Endothelial cell of umbilical vein (primary cell): ENCODE results near the gene TOM1. TPM values are rescaled to one million over a fixed set of nuclear protein-coding genes. Genes with fewer than 3 reads are reported as not detected.

Experiments
- BruUV-seq: library from RNA; stranded (reverse); fragments of 400-500 nt; replicated peaks from 2 replicates; lab custom pipeline; 2021; lab: Mats Ljungman, UMichigan
- CTCF ChIA-PET: fragments of 300-600, 350-600 bp; sonication (Branson Sonifier 250); formaldehyde crosslinking; loops from one replicate; lab custom pipeline; 2021; ENCODE audit warnings: antibody characterized with exemption, inconsistent platforms; lab: Charles Lee
- POLR2A ChIA-PET: fragments of 300-600, 350-600 bp; sonication (Branson Sonifier 250); formaldehyde crosslinking; loops from one replicate; lab custom pipeline; 2021; ENCODE audit warnings: antibody characterized with exemption, inconsistent platforms; lab: Charles Lee
- DNase-seq: peaks from one replicate; pipeline ENCODE4 v3.0.0-alpha.2; 2011; ENCODE audit warnings: low read depth, low spot score
- FAIRE-seq: peaks from 2 replicates; lab custom pipeline; 2011; peaks lifted over from hg19 to GRCh38; lab: Jason Lieb, UNC
- H2AFZ ChIP-seq: 2 replicates; pipeline ENCODE4 v1.6.0; 2012; ENCODE audit warnings: low read depth, low read length, control low read depth, inconsistent platforms
- H3K27ac ChIP-seq: 2 replicates; pipeline ENCODE4 v1.5.1; 2011; ENCODE audit warnings: low read depth, mild to moderate bottlenecking, control low read depth, low read length, moderate library complexity; ENCODE audit not compliant: insufficient read depth
- H3K27me3 ChIP-seq, 2 experiments: 2 replicates each; pipeline versions ENCODE4 v1.6.0 to v1.6.1; 2011; ENCODE audit warnings: low read length in 2 of 2, mixed read lengths in 1 of 2; ENCODE audit not compliant: control insufficient read depth in 2 of 2, insufficient read depth in 2 of 2
- H3K36me3 ChIP-seq, 2 experiments: 2 replicates in 1 of 2; 3 replicates in 1 of 2; pipeline ENCODE4 v1.5.1; 2011; ENCODE audit warnings: low read length in 2 of 2, mild to moderate bottlenecking in 1 of 2, moderate library complexity in 1 of 2; ENCODE audit not compliant: control insufficient read depth in 2 of 2, insufficient read depth in 2 of 2; ENCODE audit errors: extremely low read depth in 1 of 2
- H3K4me1 ChIP-seq: 3 replicates; pipeline ENCODE4 v1.5.1; 2011; ENCODE audit warnings: mild to moderate bottlenecking, low read length; ENCODE audit not compliant: control insufficient read depth, insufficient read depth; ENCODE audit errors: extremely low read depth
- H3K4me2 ChIP-seq: 2 replicates; pipeline ENCODE4 v1.6.1; 2011; ENCODE audit warnings: low read length, control low read depth, mixed read lengths; ENCODE audit not compliant: insufficient read depth
- H3K4me3 ChIP-seq, 3 experiments: fragments of 200-600 bp in 1 of 3; sonication (generic), shearing (Covaris generic) in 1 of 3; replicated peaks in 1 of 3; 2 replicates each; pipeline ENCODE4 v1.5.1; 2011 to 2016; ENCODE audit warnings: control low read depth in 3 of 3, low read length in 3 of 3, mild to moderate bottlenecking in 2 of 3, inconsistent platforms in 1 of 3, low read depth in 1 of 3, moderate library complexity in 1 of 3; ENCODE audit not compliant: insufficient read depth in 1 of 3
- H3K79me2 ChIP-seq: 2 replicates; pipeline ENCODE4 v1.6.0; 2012; ENCODE audit warnings: low read length, inconsistent platforms; ENCODE audit not compliant: control insufficient read depth, insufficient read depth
- H3K9ac ChIP-seq: replicated peaks from 2 replicates; pipeline ENCODE3; 2011; ENCODE audit warnings: low read length, control low read depth; ENCODE audit not compliant: insufficient read depth; ENCODE audit errors: extremely low read depth
- H3K9me1 ChIP-seq: replicated peaks from 3 replicates; pipeline ENCODE4 v1.6.0; 2011; ENCODE audit warnings: mild to moderate bottlenecking, low read length; ENCODE audit not compliant: control insufficient read depth, insufficient read depth; ENCODE audit errors: extremely low read depth
- H3K9me3 ChIP-seq: replicated peaks from 2 replicates; pipeline ENCODE4 v1.5.1; 2012; ENCODE audit warnings: low read length, inconsistent platforms; ENCODE audit not compliant: control insufficient read depth, insufficient read depth
- H4K20me1 ChIP-seq: replicated peaks from 2 replicates; pipeline ENCODE3; 2011; ENCODE audit warnings: mild to moderate bottlenecking, low read length; ENCODE audit not compliant: control insufficient read depth, insufficient read depth; ENCODE audit errors: extremely low read depth
- EZH2 ChIP-seq: IDR thresholded peaks from 2 replicates; pipeline ENCODE4 v1.6.1; 2012; ENCODE audit warnings: borderline replicate concordance, low read depth, mild to moderate bottlenecking, moderate library complexity, low read length, inconsistent platforms; ENCODE audit not compliant: severe bottlenecking
- FOS ChIP-seq: IDR thresholded peaks from 2 replicates; pipeline ENCODE4 v1.6.1; 2011; ENCODE audit warnings: mild to moderate bottlenecking, low read length, moderate library complexity, borderline replicate concordance; ENCODE audit not compliant: insufficient read depth
- GATA2 ChIP-seq: IDR thresholded peaks from 2 replicates; pipeline ENCODE4 v1.7.0; 2011; ENCODE audit warnings: low read depth, mild to moderate bottlenecking, moderate library complexity, mixed read lengths, low read length; ENCODE audit not compliant: insufficient read length, insufficient read depth
- MYC ChIP-seq: IDR thresholded peaks from one replicate; pipeline ENCODE4 v1.6.1; 2011; ENCODE audit warnings: mild to moderate bottlenecking, low read depth, low read length
- POLR2A ChIP-seq: IDR thresholded peaks from 2 replicates; pipeline ENCODE4 v1.6.1; 2012; ENCODE audit warnings: low read depth, mild to moderate bottlenecking, control low read depth, low read length
- POLR2AphosphoS5 ChIP-seq: IDR thresholded peaks from 2 replicates; pipeline ENCODE4 v1.6.1; 2012; ENCODE audit warnings: low read depth, mild to moderate bottlenecking, control low read depth, low read length, moderate library complexity; ENCODE audit not compliant: insufficient read depth
- dilution Hi-C: fragments of 300-500 bp; cut with MboI; formaldehyde crosslinking; loops from one replicate; pipeline ENCODE4 v1.15.0; 2019; ENCODE audit warnings: low sequenced_read_pairs; ENCODE audit not compliant: extremely low pct_ligation_motif_present
- intact Hi-C: fragments of 100-400 bp; cut with micrococcal nuclease; formaldehyde crosslinking; loops from one replicate; pipeline ENCODE4 v1.10.0; 2022
- polyA plus RNA-seq, 4 experiments: library from polyadenylated mRNA; depleted of rRNA in 3 of 4; stranded (reverse) in 3 of 4; unstranded in 1 of 4; fragments of >200 nt; gene quantifications; 2 replicates each; pipeline versions ENCODE4 v1.2.1 to v1.2.3, GENCODE V29; 2011 to 2012; ENCODE audit warnings: missing spikeins in 1 of 4
- total RNA-seq: library from RNA; stranded (reverse); gene quantifications from 2 replicates; pipeline ENCODE4 v1.2.3, GENCODE V29; 2021
- TF ChIP-seq, protein P1 (sequence below): IDR thresholded peaks from 2 replicates; pipeline ENCODE4 v1.6.1; 2011; ENCODE audit not compliant: insufficient read depth, insufficient read length
- TF ChIP-seq, protein P2 (sequence below), 2 donors: IDR thresholded peaks; 1 replicate in 1 of 2; 2 replicates in 1 of 2; pipeline ENCODE4 v1.5.1; 2011; ENCODE audit warnings: low read length in 2 of 2, mild to moderate bottlenecking in 2 of 2, moderate library complexity in 2 of 2, control low read depth in 1 of 2, inconsistent platforms in 1 of 2, low read depth in 1 of 2; ENCODE audit not compliant: insufficient read depth in 1 of 2; ENCODE audit errors: extremely low read depth in 1 of 2

Gene TOM1
- total and polyA plus RNA-seq, 2 donors (not counting 3 experiments of a cell fraction or from before 2014, with no cell fraction given) = 36.4 to 74.4 TPM

DNA sequence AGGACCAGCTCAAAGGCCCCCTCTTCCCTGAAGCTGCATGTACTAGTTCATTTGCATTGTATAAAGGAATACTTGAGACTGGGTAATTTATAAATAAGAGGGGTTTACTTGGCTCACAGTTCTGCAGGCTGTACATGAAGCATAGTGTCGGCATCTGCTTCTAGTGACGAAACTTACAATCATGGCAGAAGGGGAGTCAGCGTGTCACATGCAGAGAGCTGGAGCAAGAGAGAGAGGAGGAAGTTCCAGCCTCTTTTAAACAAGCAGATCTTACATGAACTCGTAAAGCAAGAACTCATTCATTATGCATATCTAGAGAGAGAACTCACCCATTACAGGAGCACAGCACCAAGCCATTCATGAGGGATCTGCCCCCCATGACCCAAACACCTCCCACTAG, 49.5 kb upstream of the TOM1 start:
- no TSS peak for BruUV-seq
- H3K27ac ChIP-seq = no peak overlapping the region
- dilution Hi-C loops = no loop called here

GRCh38 chr22:35253946-35254345, 45.7 kb upstream of the TOM1 start:
- TF ChIP-seq GATA2 (no peak), EZH2 (no peak), POLR2A (no peak), MYC (no peak), POLR2AphosphoS5 (no peak), FOS (no peak)
- TF ChIP-seq, protein P1, sequence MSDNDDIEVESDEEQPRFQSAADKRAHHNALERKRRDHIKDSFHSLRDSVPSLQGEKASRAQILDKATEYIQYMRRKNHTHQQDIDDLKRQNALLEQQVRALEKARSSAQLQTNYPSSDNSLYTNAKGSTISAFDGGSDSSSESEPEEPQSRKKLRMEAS = no peak
- TF ChIP-seq, protein P2, sequence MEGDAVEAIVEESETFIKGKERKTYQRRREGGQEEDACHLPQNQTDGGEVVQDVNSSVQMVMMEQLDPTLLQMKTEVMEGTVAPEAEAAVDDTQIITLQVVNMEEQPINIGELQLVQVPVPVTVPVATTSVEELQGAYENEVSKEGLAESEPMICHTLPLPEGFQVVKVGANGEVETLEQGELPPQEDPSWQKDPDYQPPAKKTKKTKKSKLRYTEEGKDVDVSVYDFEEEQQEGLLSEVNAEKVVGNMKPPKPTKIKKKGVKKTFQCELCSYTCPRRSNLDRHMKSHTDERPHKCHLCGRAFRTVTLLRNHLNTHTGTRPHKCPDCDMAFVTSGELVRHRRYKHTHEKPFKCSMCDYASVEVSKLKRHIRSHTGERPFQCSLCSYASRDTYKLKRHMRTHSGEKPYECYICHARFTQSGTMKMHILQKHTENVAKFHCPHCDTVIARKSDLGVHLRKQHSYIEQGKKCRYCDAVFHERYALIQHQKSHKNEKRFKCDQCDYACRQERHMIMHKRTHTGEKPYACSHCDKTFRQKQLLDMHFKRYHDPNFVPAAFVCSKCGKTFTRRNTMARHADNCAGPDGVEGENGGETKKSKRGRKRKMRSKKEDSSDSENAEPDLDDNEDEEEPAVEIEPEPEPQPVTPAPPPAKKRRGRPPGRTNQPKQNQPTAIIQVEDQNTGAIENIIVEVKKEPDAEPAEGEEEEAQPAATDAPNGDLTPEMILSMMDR (IDR thresholded peaks at IDR 0.05; ENCODE audit: extremely low read depth in 1 of 2, insufficient read depth in 1 of 2, low read depth in 1 of 2, low read length in 2 of 2) = no peak
- BruUV-seq = no TSS peak
- H3K4me3 ChIP-seq = no peak overlapping the region
- H3K27ac ChIP-seq = no peak overlapping the region
- H4K20me1 ChIP-seq = no peaks in the 10 kb centered on the region
- peaks cover 12% of the 10 kb centered on the region for H3K4me1 ChIP-seq
- no peaks in the 10 kb centered on the region for H3K9me3 ChIP-seq
- intact Hi-C loops (no loop called here), dilution Hi-C loops (no loop called here)
- H2AFZ ChIP-seq = no peak overlapping the region
- no peaks in the 10 kb centered on the region for H3K9me1 ChIP-seq
- no peak for FAIRE-seq
- H3K36me3 ChIP-seq = no peaks in the 10 kb centered on the region
- ChIA-PET CTCF (no interaction called here), POLR2A (no interaction called here)
- no peak overlapping the region for H3K4me2 ChIP-seq
- no peak overlapping the region for H3K9ac ChIP-seq
- peaks cover 15% of the 10 kb centered on the region for H3K79me2 ChIP-seq
- no peak for DNase-seq
- peaks cover 3% of the 10 kb centered on the region in 2 experiments for H3K27me3 ChIP-seq

More for the DNA sequence above, 49.5 kb upstream of the TOM1 start:
- Histone ChIP-seq H3K36me3 (no peaks in the 10 kb centered on the region), H3K9me3 (no peaks in the 10 kb centered on the region), H3K4me3 (no peak overlapping the region), H3K9me1 (no peaks in the 10 kb centered on the region), H3K79me2 (no peaks in the 10 kb centered on the region), H3K27me3 (peaks cover 3 to 8% of the 10 kb centered on the region in 2 experiments), H3K9ac (no peak overlapping the region), H2AFZ (no peak overlapping the region), H3K4me2 (no peak overlapping the region), H3K4me1 (no peaks in the 10 kb centered on the region), H4K20me1 (no peaks in the 10 kb centered on the region)
- ChIA-PET CTCF (no interaction called here), POLR2A (no interaction called here)
- intact Hi-C loops = no loop called here
- TF ChIP-seq POLR2AphosphoS5 (no peak), GATA2 (no peak)
- TF ChIP-seq, protein P1 = no peak
- DNase-seq (no peak), FAIRE-seq (no peak)
